ENCODE data around the gene CLDN19. TPM values are rescaled to one million over a fixed set of nuclear protein-coding genes. Genes with fewer than 3 reads are reported as not detected.

The CLDN19 gene
- total RNA-seq, 3 donors from 2014 or later, result 2.9 to 3.1 TPM; not detected in 1

GRCh38 chr1:42761567-42761966, 21.5 kb upstream of the CLDN19 start:
- no peaks in the 10 kb centered on the region for H3K9me3 ChIP-seq
- intact Hi-C loops (cut with DNase I; ENCODE audit: low total_unique reads), result no loop called here
- no peak overlapping the region for H3K27ac ChIP-seq
- no peak for DNase-seq (ENCODE audit: low spot score in 2 of 2)
- H3K4me3 ChIP-seq, result no peak overlapping the region
- peaks cover 0 to 5% of the 10 kb centered on the region in 2 donors for H3K4me1 ChIP-seq
- no peaks in the 10 kb centered on the region for H3K27me3 ChIP-seq
- TF ChIP-seq POLR2A (IDR thresholded peaks at IDR 0.05) (no peak), POLR2AphosphoS5 (IDR thresholded peaks at IDR 0.05) (no peak), CTCF (IDR thresholded peaks at IDR 0.05) (no peak)
- no peaks in the 10 kb centered on the region for H3K36me3 ChIP-seq

GRCh38 chr1:42759114-42759513, 19.1 kb upstream of the CLDN19 start:
- Histone ChIP-seq H3K36me3 (no peaks in the 10 kb centered on the region), H3K27me3 (no peaks in the 10 kb centered on the region), H3K27ac (no peak overlapping the region), H3K4me1 (no peaks in the 10 kb centered on the region), H3K4me3 (no peak overlapping the region), H3K9me3 (no peaks in the 10 kb centered on the region)
- TF ChIP-seq POLR2AphosphoS5 (IDR thresholded peaks at IDR 0.05) (no peak), POLR2A (IDR thresholded peaks at IDR 0.05) (no peak), CTCF (IDR thresholded peaks at IDR 0.05) (no peak)
- intact Hi-C loops (cut with DNase I; ENCODE audit: low total_unique reads), result no loop called here
- no peak for DNase-seq (ENCODE audit: low spot score in 2 of 2)

GRCh38 chr1:42758641-42759040, 18.6 kb upstream of the CLDN19 start:
- no peaks in the 10 kb centered on the region for H3K36me3 ChIP-seq

GRCh38 chr1:42757892-42758275, 17.8 kb upstream of the CLDN19 start:
- no peak overlapping the region for H3K4me3 ChIP-seq
- H3K27me3 ChIP-seq, result no peaks in the 10 kb centered on the region
- DNase-seq (ENCODE audit: low spot score in 2 of 2), result no peak
- no peaks in the 10 kb centered on the region for H3K36me3 ChIP-seq
- H3K4me1 ChIP-seq, result no peaks in the 10 kb centered on the region
- intact Hi-C loops (cut with DNase I; ENCODE audit: low total_unique reads), result no loop called here
- no peak overlapping the region for H3K27ac ChIP-seq
- TF ChIP-seq CTCF (IDR thresholded peaks at IDR 0.05) (no peak), POLR2AphosphoS5 (IDR thresholded peaks at IDR 0.05) (no peak), POLR2A (IDR thresholded peaks at IDR 0.05) (no peak)
- H3K9me3 ChIP-seq, result no peaks in the 10 kb centered on the region

More at GRCh38 chr1:42758641-42759040, 18.6 kb upstream of the CLDN19 start:
- Histone ChIP-seq H3K27me3 (no peaks in the 10 kb centered on the region), H3K4me3 (no peak overlapping the region), H3K9me3 (no peaks in the 10 kb centered on the region), H3K27ac (no peak overlapping the region), H3K4me1 (no peaks in the 10 kb centered on the region)
- no peak for TF ChIP-seq CTCF (IDR thresholded peaks at IDR 0.05)
- no peak for TF ChIP-seq POLR2A (IDR thresholded peaks at IDR 0.05)
- intact Hi-C loops (cut with DNase I; ENCODE audit: low total_unique reads), result no loop called here
- no peak for DNase-seq (ENCODE audit: low spot score in 2 of 2)

- no peak overlapping the region for H3K27ac ChIP-seq
- intact Hi-C loops (cut with DNase I; ENCODE audit: low total_unique reads), result no loop called here
- no peak for DNase-seq (ENCODE audit: low spot score in 2 of 2)
Observed at GRCh38 chr1:42756956-42757891, 17.2 kb upstream of the CLDN19 start.

More at GRCh38 chr1:42756956-42757891, 17.2 kb upstream of the CLDN19 start:
- Histone ChIP-seq H3K4me3 (no peak overlapping the region), H3K36me3 (peaks cover 2% of the 10 kb centered on the region), H3K9me3 (no peaks in the 10 kb centered on the region), H3K4me1 (no peaks in the 10 kb centered on the region), H3K27me3 (no peaks in the 10 kb centered on the region)
- peak; percentile 20 to 72 (median 61) for TF ChIP-seq CTCF (IDR thresholded peaks at IDR 0.05)
- no peak for TF ChIP-seq POLR2AphosphoS5 (IDR thresholded peaks at IDR 0.05)
- no peak for TF ChIP-seq POLR2A (IDR thresholded peaks at IDR 0.05)
